GM12801 (cell line): ENCODE results near the gene CEBPA.

Experiments used
- TF ChIP-seq, protein P1 (sequence below): IDR thresholded peaks from one replicate; pipeline ENCODE4 v1.5.1; 2011; ENCODE audit warnings: control low read depth; ENCODE audit not compliant: insufficient read length; ENCODE audit errors: extremely low read depth

The CEBPA gene

DNA sequence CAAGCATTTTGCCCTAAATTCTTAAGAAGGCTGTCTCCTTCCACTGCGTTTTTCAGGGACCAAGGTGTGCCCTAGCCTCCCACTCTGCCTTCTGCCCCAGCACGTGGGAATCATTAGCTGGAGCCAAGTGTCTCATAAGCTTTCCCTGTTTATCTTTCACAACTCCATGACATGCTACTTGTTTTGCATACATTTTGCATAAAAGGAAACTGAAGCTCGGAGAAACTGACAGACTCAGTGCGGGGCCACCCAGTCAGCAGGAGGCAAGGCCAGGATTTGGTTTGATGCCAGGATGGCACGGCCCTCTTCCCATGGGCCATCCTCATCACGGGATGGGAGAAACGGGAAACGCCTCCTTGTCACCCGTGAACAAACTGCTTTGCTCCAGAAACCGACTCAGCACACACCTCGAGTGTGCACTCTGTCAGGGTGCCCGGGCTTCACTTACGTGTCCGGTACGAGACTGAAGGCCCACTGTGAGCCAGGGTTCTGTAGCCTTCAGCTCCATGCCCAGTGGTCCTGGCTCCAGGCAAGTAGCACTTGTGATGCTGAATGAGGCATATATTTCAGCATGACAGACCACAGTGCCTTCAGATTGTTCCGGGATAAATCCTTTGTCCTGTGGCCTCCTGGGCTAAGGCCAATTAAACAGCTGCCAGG, 9.6 kb downstream of the CEBPA start:
- TF ChIP-seq, protein P1, sequence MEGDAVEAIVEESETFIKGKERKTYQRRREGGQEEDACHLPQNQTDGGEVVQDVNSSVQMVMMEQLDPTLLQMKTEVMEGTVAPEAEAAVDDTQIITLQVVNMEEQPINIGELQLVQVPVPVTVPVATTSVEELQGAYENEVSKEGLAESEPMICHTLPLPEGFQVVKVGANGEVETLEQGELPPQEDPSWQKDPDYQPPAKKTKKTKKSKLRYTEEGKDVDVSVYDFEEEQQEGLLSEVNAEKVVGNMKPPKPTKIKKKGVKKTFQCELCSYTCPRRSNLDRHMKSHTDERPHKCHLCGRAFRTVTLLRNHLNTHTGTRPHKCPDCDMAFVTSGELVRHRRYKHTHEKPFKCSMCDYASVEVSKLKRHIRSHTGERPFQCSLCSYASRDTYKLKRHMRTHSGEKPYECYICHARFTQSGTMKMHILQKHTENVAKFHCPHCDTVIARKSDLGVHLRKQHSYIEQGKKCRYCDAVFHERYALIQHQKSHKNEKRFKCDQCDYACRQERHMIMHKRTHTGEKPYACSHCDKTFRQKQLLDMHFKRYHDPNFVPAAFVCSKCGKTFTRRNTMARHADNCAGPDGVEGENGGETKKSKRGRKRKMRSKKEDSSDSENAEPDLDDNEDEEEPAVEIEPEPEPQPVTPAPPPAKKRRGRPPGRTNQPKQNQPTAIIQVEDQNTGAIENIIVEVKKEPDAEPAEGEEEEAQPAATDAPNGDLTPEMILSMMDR, result no peak

DNA sequence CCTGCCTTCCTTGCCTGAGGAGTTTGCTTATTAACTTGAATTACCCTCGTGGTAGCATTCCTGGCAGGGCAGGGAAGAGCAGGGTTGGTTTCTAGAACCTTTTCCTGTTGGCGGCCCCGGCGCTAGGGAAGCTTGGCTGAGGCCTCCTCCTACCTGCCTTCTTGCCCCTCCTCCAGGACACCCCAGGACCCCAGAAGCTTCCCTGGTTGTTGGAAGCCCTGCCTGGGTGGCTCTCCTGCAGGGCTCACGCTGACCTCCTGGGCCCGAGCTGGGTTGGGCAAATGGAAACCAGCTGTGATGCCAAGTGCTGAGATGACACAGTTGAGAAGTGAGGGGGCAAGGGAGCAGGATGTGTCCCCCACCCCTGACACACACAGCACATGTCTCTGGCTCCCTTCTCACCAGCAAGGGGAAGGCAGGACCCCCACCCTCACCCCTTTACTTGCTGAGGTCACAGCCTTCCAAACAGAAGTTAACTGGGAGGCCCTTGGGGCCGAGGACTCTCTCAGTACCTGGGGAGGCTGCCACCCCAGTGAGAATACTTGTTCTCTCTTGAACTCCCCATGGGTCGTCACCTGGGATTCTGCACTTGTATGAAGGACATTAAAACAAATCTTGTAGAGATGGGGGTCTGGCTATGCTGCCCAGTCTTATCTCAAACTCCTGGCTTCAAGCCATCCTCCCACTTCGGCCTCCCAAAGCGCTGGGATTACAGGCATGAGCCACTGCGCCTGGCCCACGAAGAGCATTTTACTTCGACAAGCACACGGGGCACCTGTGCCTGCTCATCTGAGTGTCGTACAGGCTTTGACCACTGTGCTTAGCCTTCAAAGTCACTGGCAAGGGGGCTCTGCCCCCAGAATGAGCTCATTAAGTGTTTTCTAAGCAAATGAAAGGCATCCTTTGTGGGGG, 10.5 kb downstream of the CEBPA start:
- TF ChIP-seq, protein P1, result no peak

DNA sequence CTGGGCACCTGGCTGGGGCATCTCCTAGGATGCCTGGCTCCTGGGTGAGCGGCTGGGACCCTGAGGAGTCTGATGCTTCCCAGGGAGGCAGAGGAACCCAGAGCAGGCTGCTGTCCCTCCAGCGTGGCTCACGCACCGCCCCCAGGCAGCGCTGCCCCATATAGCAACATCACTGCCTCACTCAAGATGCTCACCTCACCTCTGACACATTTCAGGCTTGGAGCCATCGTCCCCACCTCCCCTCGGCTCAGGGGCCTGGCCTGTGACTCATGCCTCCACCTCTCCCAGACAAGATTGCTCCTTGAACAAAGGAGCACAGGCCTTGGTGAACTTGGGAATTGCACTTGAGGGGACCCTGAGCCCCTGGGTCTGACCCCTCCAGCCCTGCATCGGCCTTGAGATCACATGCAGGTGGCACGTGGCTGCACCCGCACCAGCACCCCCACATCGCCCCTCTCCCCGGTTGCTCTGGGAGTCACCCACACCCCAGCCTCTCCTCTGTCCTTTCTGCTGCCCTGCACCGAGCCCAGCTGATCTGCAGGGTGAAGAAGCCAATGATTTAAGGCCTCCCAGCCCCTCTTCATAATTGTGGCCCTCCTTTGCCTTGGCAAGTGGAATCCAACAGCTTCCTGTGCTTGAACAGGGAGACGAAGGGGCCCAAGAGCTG, 11.2 kb downstream of the CEBPA start:
- TF ChIP-seq, protein P1, result no peak

DNA sequence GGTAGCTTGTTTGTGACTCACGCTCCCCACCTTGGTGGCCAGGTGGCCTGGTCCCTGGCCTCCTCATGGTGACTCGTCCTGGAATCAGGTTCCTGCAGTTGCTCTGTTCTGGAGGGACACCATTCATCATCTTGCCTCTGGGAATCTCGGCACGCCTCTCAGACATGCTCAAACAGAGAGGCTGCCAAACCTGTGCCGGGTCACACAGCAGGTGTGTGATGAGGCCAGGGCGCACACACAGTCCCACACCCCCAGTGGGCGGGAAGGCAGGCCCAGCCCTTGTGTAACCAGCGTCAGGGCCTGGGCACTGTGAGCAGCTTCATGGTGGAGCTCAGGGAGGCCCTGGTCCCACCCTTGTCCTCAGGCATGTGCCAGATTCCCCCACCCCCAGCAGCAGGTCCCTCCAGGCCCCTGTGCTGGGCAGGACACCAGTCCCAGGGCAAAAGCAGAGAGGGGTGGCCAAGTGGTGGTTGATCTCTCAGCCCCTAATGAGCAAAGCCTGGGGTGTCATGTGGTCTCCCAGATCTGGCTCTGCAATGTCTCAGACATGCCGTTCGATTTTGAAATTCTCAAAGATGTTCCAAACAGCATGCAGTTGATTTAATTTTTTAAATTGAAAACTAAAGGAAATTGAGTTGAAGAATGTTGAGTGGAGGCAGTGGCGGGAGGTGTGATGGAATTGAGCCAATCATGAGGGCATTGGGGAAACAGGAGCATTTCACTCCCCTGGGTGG, 12.1 kb downstream of the CEBPA start:
- TF ChIP-seq, protein P1, result no peak

DNA sequence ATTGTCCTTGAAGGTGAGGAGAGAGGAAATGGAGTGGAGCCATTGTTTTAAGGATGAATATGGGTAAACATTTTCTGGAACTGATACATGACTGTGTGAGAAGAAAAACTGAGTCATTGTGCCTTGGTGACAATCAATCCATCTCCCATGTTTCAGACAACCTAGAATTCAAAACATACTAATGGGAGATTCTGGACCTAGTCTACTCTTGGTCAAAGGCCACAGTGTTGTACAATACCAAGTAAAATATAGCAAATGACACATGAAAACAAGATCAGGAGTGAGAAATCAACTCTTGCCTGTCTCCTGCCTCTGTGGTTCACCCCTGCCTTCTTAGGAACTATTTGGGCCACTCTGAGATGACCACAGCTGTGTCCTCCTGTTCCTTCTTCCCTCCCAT, 13.1 kb downstream of the CEBPA start:
- TF ChIP-seq, protein P1, result no peak

DNA sequence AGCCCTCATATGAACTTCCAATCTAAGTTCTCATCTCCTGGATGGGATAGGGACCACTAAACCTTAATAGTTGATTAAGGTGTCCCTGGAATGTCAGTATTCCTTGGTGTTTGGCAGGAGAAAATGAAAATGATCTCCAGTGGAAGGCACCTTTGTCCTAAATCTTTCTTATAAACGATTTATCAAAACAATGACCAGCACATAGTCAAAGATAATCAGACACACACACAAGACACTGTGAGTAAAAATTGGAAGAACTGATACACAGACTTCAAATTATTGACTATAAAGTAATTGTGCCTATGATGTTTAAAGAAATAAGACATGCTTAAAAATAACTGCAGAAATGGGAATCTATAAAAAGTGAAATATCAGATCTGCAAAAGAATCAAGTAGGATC, 13.7 kb downstream of the CEBPA start:
- TF ChIP-seq, protein P1, result no peak
